IMR-90 (cell line): ENCODE results near the gene ATF4. TPM values are rescaled to one million over a fixed set of nuclear protein-coding genes. Genes with fewer than 3 reads are reported as not detected.

Experiments used
- ATAC-seq: fragments of 200-7000 bp; cut with Tn5 transposase; 2 replicates; pipeline ENCODE4 v1.9.1; 2020; ENCODE audit warnings: low read depth, mild to moderate bottlenecking, moderate library complexity
- BruUV-seq: library from RNA; stranded (reverse); fragments of 400-500 nt; replicated peaks from 2 replicates; lab custom pipeline; 2021; lab: Mats Ljungman, UMichigan
- CTCF ChIA-PET: fragments of 300-600 bp; formaldehyde crosslinking; extraction: SDS; loops from one replicate; lab custom pipeline; 2021; ENCODE audit warnings: antibody characterized with exemption; lab: Yijun Ruan, JAX
- POLR2A ChIA-PET: fragments of 300-600 bp; sonication (Branson Sonifier 250); formaldehyde crosslinking; loops from one replicate; lab custom pipeline; 2022; ENCODE audit warnings: antibody characterized with exemption; ENCODE audit not compliant: unreplicated experiment; lab: Charles Lee
- DNase-seq: peaks from one replicate; pipeline ENCODE4 v3.0.0; 2013
- H2AFZ ChIP-seq: replicated peaks from 2 replicates; pipeline ENCODE3; 2013; ENCODE audit warnings: low read length, mild to moderate bottlenecking; ENCODE audit not compliant: poor library complexity
- H2AK5ac ChIP-seq: 2 replicates; pipeline ENCODE4 v1.6.1; 2013; ENCODE audit warnings: low read depth, low read length, inconsistent platforms
- H2AK9ac ChIP-seq: replicated peaks from 2 replicates; pipeline ENCODE3; 2013; ENCODE audit warnings: mild to moderate bottlenecking, low read depth, low read length, moderate library complexity; ENCODE audit not compliant: poor library complexity
- H2BK120ac ChIP-seq: 2 replicates; pipeline ENCODE4 v1.6.1; 2013; ENCODE audit warnings: low read depth, low read length, inconsistent platforms
- H2BK15ac ChIP-seq: 3 replicates; pipeline ENCODE4 v1.6.1; 2013; ENCODE audit warnings: low read depth, low read length, inconsistent platforms
- H2BK20ac ChIP-seq: 2 replicates; pipeline ENCODE4 v1.6.1; 2013; ENCODE audit warnings: low read depth, mild to moderate bottlenecking, inconsistent platforms, low read length, moderate library complexity
- H2BK5ac ChIP-seq: 2 replicates; pipeline ENCODE4 v1.6.1; 2013; ENCODE audit warnings: mild to moderate bottlenecking, low read depth, low read length, inconsistent platforms; ENCODE audit not compliant: poor library complexity, severe bottlenecking
- H3K14ac ChIP-seq: replicated peaks from 2 replicates; pipeline ENCODE4 v1.6.1; 2013; ENCODE audit warnings: low read depth, low read length, inconsistent platforms
- H3K18ac ChIP-seq: 2 replicates; pipeline ENCODE4 v1.6.1; 2013; ENCODE audit warnings: low read depth, low read length, control low read depth
- H3K23ac ChIP-seq: 2 replicates; pipeline ENCODE4 v1.6.1; 2013; ENCODE audit warnings: low read depth, low read length, inconsistent platforms
- H3K27ac ChIP-seq: 2 replicates; pipeline ENCODE4 v1.5.1; 2013; ENCODE audit warnings: mild to moderate bottlenecking, control low read depth, low read length; ENCODE audit not compliant: insufficient read depth
- H3K27me3 ChIP-seq: 2 replicates; pipeline ENCODE4 v1.6.1; 2013; ENCODE audit warnings: low read length; ENCODE audit not compliant: control insufficient read depth, insufficient read depth
- H3K36me3 ChIP-seq: 2 replicates; pipeline ENCODE4 v1.6.1; 2013; ENCODE audit warnings: low read length, mixed read lengths; ENCODE audit not compliant: control insufficient read depth, insufficient read depth
- H3K4ac ChIP-seq: 2 replicates; pipeline ENCODE4 v1.6.1; 2013; ENCODE audit warnings: low read depth, low read length, inconsistent platforms
- H3K4me1 ChIP-seq: 2 replicates; pipeline ENCODE4 v1.6.1; 2013; ENCODE audit warnings: low read length, mixed read lengths; ENCODE audit not compliant: control insufficient read depth, insufficient read depth
- H3K4me2 ChIP-seq: 2 replicates; pipeline ENCODE4 v1.6.1; 2013; ENCODE audit warnings: low read depth, mild to moderate bottlenecking, control low read depth, low read length, moderate library complexity
- H3K4me3 ChIP-seq: 2 replicates; pipeline ENCODE4 v1.5.1; 2013; ENCODE audit warnings: low read depth, mild to moderate bottlenecking, control low read depth, low read length, moderate library complexity; ENCODE audit not compliant: insufficient read depth
- H3K56ac ChIP-seq: 2 replicates; pipeline ENCODE4 v1.6.1; 2013; ENCODE audit warnings: low read length, inconsistent platforms; ENCODE audit not compliant: insufficient read depth; ENCODE audit errors: extremely low read depth
- H3K79me1 ChIP-seq, 2 experiments: 2 replicates each; pipeline ENCODE4 v1.6.1; 2013; ENCODE audit warnings: low read length in 2 of 2, inconsistent platforms in 1 of 2, low read depth in 1 of 2
- H3K9ac ChIP-seq: 2 replicates; pipeline ENCODE4 v1.6.1; 2013; ENCODE audit warnings: low read depth, low read length, control low read depth
- H3K9me1 ChIP-seq: 2 replicates; pipeline ENCODE4 v1.6.1; 2013; ENCODE audit warnings: low read length, inconsistent platforms; ENCODE audit not compliant: insufficient read depth
- H3K9me3 ChIP-seq: 2 replicates; pipeline ENCODE4 v1.6.1; 2013; ENCODE audit warnings: low read length; ENCODE audit not compliant: control insufficient read depth, insufficient read depth
- H4K20me1 ChIP-seq: 2 replicates; pipeline ENCODE4 v1.6.1; 2013; ENCODE audit warnings: low read length, inconsistent platforms; ENCODE audit not compliant: insufficient read depth
- H4K5ac ChIP-seq: 2 replicates; pipeline ENCODE4 v1.6.1; 2013; ENCODE audit warnings: mild to moderate bottlenecking, low read depth, low read length, control low read depth
- H4K8ac ChIP-seq, 2 experiments: 2 replicates each; pipeline ENCODE4 v1.6.1; 2013; ENCODE audit warnings: low read depth in 2 of 2, low read length in 2 of 2, control low read depth in 1 of 2, inconsistent platforms in 1 of 2
- H4K91ac ChIP-seq: 2 replicates; pipeline ENCODE4 v1.6.1; 2013; ENCODE audit warnings: low read depth, low read length, inconsistent platforms; ENCODE audit not compliant: insufficient read depth
- CEBPB ChIP-seq: IDR thresholded peaks from 2 replicates; pipeline ENCODE4 v1.6.1; 2012; ENCODE audit warnings: low read depth, low read length, improper control_type of control experiment
- CTCF ChIP-seq: conservative IDR thresholded peaks from 2 replicates; pipeline ENCODE4 v1.5.1; 2012; ENCODE audit warnings: mild to moderate bottlenecking, low read depth, low read length, improper control_type of control experiment
- FOS ChIP-seq: fragments of 150-350 bp; IDR thresholded peaks from 2 replicates; pipeline ENCODE4 v1.6.1; 2016; ENCODE audit warnings: low read depth, low read length
- MAFK ChIP-seq: IDR thresholded peaks from 2 replicates; pipeline ENCODE4 v1.6.1; 2012; ENCODE audit warnings: low read depth, low read length, improper control_type of control experiment
- MAZ ChIP-seq: IDR thresholded peaks from 2 replicates; pipeline ENCODE4 v1.6.1; 2012; ENCODE audit warnings: low read depth, mild to moderate bottlenecking, low read length, improper control_type of control experiment, moderate library complexity, borderline replicate concordance
- NFE2L2 ChIP-seq: fragments of 150-350 bp; IDR thresholded peaks from 2 replicates; pipeline ENCODE4 v1.6.1; 2016; ENCODE audit warnings: low read depth, mild to moderate bottlenecking, low read length
- RAD21 ChIP-seq: IDR thresholded peaks from 2 replicates; pipeline ENCODE4 v1.6.1; 2012; ENCODE audit warnings: low read length, improper control_type of control experiment
- RCOR1 ChIP-seq: IDR thresholded peaks from 2 replicates; pipeline ENCODE4 v1.6.1; 2012; ENCODE audit warnings: mild to moderate bottlenecking, low read length, improper control_type of control experiment; ENCODE audit not compliant: insufficient replicate concordance
- SMC3 ChIP-seq: fragments of 150-350 bp; IDR thresholded peaks from 2 replicates; pipeline ENCODE4 v1.6.1; 2016; ENCODE audit warnings: low read depth, mild to moderate bottlenecking, antibody characterized with exemption, low read length, moderate library complexity
- USF2 ChIP-seq: fragments of 150-350 bp; IDR thresholded peaks from 2 replicates; pipeline ENCODE4 v1.6.1; 2017; ENCODE audit warnings: mild to moderate bottlenecking, antibody characterized with exemption, low read length, low read depth
- WGBS, 2 experiments: methylation state at CpG; one replicate each; pipeline versions ENCODE4 v1.1.5 to v1.1.7; 2013; ENCODE audit warnings: missing lambda C conversion rate in 2 of 2; ENCODE audit not compliant: insufficient read length in 1 of 2; ENCODE audit errors: extremely low coverage in 2 of 2; 5-methylcytosine and 5-hydroxymethylcytosine counted together
- dilution Hi-C: fragments of 300-500 bp; cut with HindIII; formaldehyde crosslinking; loops from one replicate; pipeline ENCODE4 v1.14.3; 2018; ENCODE audit warnings: low sequenced_read_pairs; ENCODE audit not compliant: unreplicated experiment
- in situ Hi-C: fragments of 300-500 bp; cut with MboI; formaldehyde crosslinking; loops from 3 replicates; pipeline ENCODE4 v1.14.3; 2019; ENCODE audit warnings: low sequenced_read_pairs, inconsistent platforms, mixed read lengths
- intact Hi-C: fragments of 100-400 bp; cut with micrococcal nuclease; formaldehyde crosslinking; loops from 2 replicates; pipeline ENCODE4 v1.10.0; 2022
- polyA plus RNA-seq, 3 experiments: library from polyadenylated mRNA; depleted of rRNA; stranded (reverse); fragments of >200 nt; gene quantifications; 2 replicates each; pipeline ENCODE4 v1.2.3, GENCODE V29; 2012; ENCODE audit warnings: low replicate concordance in 1 of 3
- total RNA-seq: library from RNA; depleted of rRNA; stranded (reverse); fragments of >200 nt; gene quantifications from 2 replicates; pipeline ENCODE4 v1.2.3, GENCODE V29; 2012

The ATF4 gene
- total and polyA plus RNA-seq, 2 of the 4 experiments (the other 2 are of a cell fraction), result 148 to 662 TPM

- TF ChIP-seq USF2 (no peak), MAZ (no peak), FOS (no peak), NFE2L2 (no peak)
These were observed 38.6 kb downstream of the ATF4 start (continued) for GRCh38 chr22:39558950-39559349.

GRCh38 chr22:39559456-39560105, 39.2 kb downstream of the ATF4 start:
- no peak overlapping the region for H3K14ac ChIP-seq
- no peak overlapping the region for H2BK20ac ChIP-seq
- no peaks in the 10 kb centered on the region for H3K79me1 ChIP-seq
- no peak overlapping the region for H3K4me3 ChIP-seq
- H2BK120ac ChIP-seq, result no peak overlapping the region
- no peak for DNase-seq
- H3K27ac ChIP-seq, result no peak overlapping the region
- no CpG with 5 or more reads among the region's 11 CpGs for WGBS, 2 experiments
- H4K20me1 ChIP-seq, result no peaks in the 10 kb centered on the region
- in situ Hi-C loops (no loop called here), intact Hi-C loops (loop anchor here (5.0 kb wide), 1 partner anchor 248 kb away; no protein-coding TSS in a partner anchor), dilution Hi-C loops (no loop called here)
- H3K9me3 ChIP-seq, result no peaks in the 10 kb centered on the region
- peaks cover 2% of the 10 kb centered on the region; the same call in 1 of the 2 replicates for H3K4me1 ChIP-seq
- no peak overlapping the region for H3K4ac ChIP-seq
- H3K9ac ChIP-seq, result no peak overlapping the region
- no peak overlapping the region for H3K4me2 ChIP-seq
- ATAC-seq, result no peak; the same call in 1 of the 2 replicates
- peaks cover 9% of the 10 kb centered on the region for H3K9me1 ChIP-seq
- CTCF ChIA-PET, result interaction anchor here (1.0 to 1.3 kb wide), 2 partner anchors 11 kb away, joined by 4 read pairs; partner anchors contain the start of gene CACNA1I
- peaks cover 75% of the 10 kb centered on the region for H3K27me3 ChIP-seq
- H3K18ac ChIP-seq, result no peak overlapping the region
- no peak for TF ChIP-seq RCOR1
- no peak for TF ChIP-seq CEBPB
- no peak for TF ChIP-seq MAFK
- peak; percentile 38; the same call in 1 of the 2 replicates for TF ChIP-seq RAD21
- peak; percentile 32; the same call in 1 of the 2 replicates for TF ChIP-seq CTCF
- peak; percentile 39 for TF ChIP-seq SMC3
- TF ChIP-seq NFE2L2, result no peak
- no peak overlapping the region for H2BK5ac ChIP-seq
- no peak overlapping the region for H4K5ac ChIP-seq
- no peak overlapping the region for H4K8ac ChIP-seq
- no peak overlapping the region for H2BK15ac ChIP-seq
- H2AFZ ChIP-seq, result peak overlapping the region; percentile 67
- no TSS peak for BruUV-seq
- no peak overlapping the region for H4K91ac ChIP-seq
- no peak overlapping the region for H3K23ac ChIP-seq
- H3K36me3 ChIP-seq, result no peaks in the 10 kb centered on the region
- POLR2A ChIA-PET, result no interaction called here
- H2AK9ac ChIP-seq, result no peak overlapping the region
- no peak overlapping the region for H2AK5ac ChIP-seq
- no peak overlapping the region for H3K56ac ChIP-seq
